OCI-LY3 (cell line): ENCODE data around the gene CTF1.
A peak's percentile ranks its signal among the peaks of the same experiment; 100 is the strongest.

Experiments used
- H2AFZ ChIP-seq: fragments of 200-600, 300-600 bp; shearing (Covaris generic); 2 replicates; pipeline ENCODE4 v1.6.0; 2014; ENCODE audit warnings: antibody characterized with exemption, low read depth, low read length
- H3K27ac ChIP-seq: fragments of 200-600, 300-600 bp; sonication (generic); 2 replicates; pipeline ENCODE4 v1.5.1; 2014; ENCODE audit warnings: mild to moderate bottlenecking, low read length, moderate library complexity, mixed read lengths
- H3K27me3 ChIP-seq: fragments of 200-600, 300-600 bp; sonication (generic); 2 replicates; pipeline ENCODE4 v1.6.1; 2014; ENCODE audit warnings: low read depth, low read length, mixed read lengths
- H3K36me3 ChIP-seq: fragments of 200-600, 300-600 bp; sonication (generic); replicated peaks from 2 replicates; pipeline ENCODE3; 2014; ENCODE audit warnings: low read depth, low read length, mixed read lengths
- H3K4me1 ChIP-seq: fragments of 300-600, 200-600 bp; sonication (generic); 2 replicates; pipeline ENCODE4 v1.6.1; 2014; ENCODE audit warnings: low read length, mixed read lengths
- H3K4me2 ChIP-seq: fragments of 200-600, 300-600 bp; sonication (generic); 2 replicates; pipeline ENCODE4 v1.6.1; 2014; ENCODE audit warnings: low read length, mixed read lengths
- H3K4me3 ChIP-seq: fragments of 300-600, 200-600 bp; sonication (generic); 2 replicates; pipeline ENCODE4 v1.5.1; 2014; ENCODE audit warnings: antibody characterized with exemption, mild to moderate bottlenecking, low read length, moderate library complexity
- H3K79me2 ChIP-seq: fragments of 300-600, 200-600 bp; shearing (Covaris generic); 2 replicates; pipeline ENCODE4 v1.6.1; 2014; ENCODE audit warnings: mild to moderate bottlenecking, low read length, mixed read lengths
- H3K9ac ChIP-seq: fragments of 300-600, 200-600 bp; shearing (Covaris generic); 2 replicates; pipeline ENCODE4 v1.6.0; 2014; ENCODE audit warnings: mild to moderate bottlenecking, low read length, moderate library complexity
- H3K9me3 ChIP-seq: fragments of 200-600, 300-600 bp; shearing (Covaris generic); 2 replicates; pipeline ENCODE4 v1.6.1; 2014; ENCODE audit warnings: low read length, mixed read lengths; ENCODE audit not compliant: insufficient read depth
- H4K20me1 ChIP-seq: fragments of 200-600, 300-600 bp; sonication (generic); 2 replicates; pipeline ENCODE4 v1.6.1; 2016; ENCODE audit warnings: low read length, mixed read lengths; ENCODE audit not compliant: insufficient read depth
- CTCF ChIP-seq: fragments of 200-600, 300-600 bp; sonication (generic); IDR thresholded peaks from 2 replicates; pipeline ENCODE4 v1.5.1; 2014; ENCODE audit warnings: antibody characterized with exemption, low read length, low read depth
- EZH2phosphoT487 ChIP-seq: fragments of 200-600 bp; shearing (Covaris generic); IDR thresholded peaks from 2 replicates; pipeline ENCODE4 v1.6.1; 2018; ENCODE audit warnings: antibody characterized with exemption, mixed run types, low read depth

CTF1 gene

GRCh38 chr16:30947541-30947858 is 51.1 kb downstream of the CTF1 start:
- no peak overlapping the region for H3K4me3 ChIP-seq
- no peaks in the 10 kb centered on the region for H3K9me3 ChIP-seq
- H3K27me3 ChIP-seq = no peaks in the 10 kb centered on the region
- peaks cover 17% of the 10 kb centered on the region for H3K36me3 ChIP-seq
- no peak overlapping the region for H2AFZ ChIP-seq
- H4K20me1 ChIP-seq = peaks cover 8% of the 10 kb centered on the region; the same call in 1 of the 2 replicates
- peaks cover 8% of the 10 kb centered on the region for H3K4me1 ChIP-seq
- H3K27ac ChIP-seq = no peak overlapping the region
- no peak overlapping the region for H3K4me2 ChIP-seq
- no peak for TF ChIP-seq CTCF
- H3K9ac ChIP-seq = no peak overlapping the region
- H3K79me2 ChIP-seq = peaks cover 23% of the 10 kb centered on the region

GRCh38 chr16:30947859-30948666 is 51.6 kb downstream of the CTF1 start:
- H3K4me3 ChIP-seq = peak overlapping the region; percentile 100
- peaks cover 8% of the 10 kb centered on the region for H3K4me1 ChIP-seq
- H3K4me2 ChIP-seq = peak overlapping the region; percentile 91
- H3K79me2 ChIP-seq = peaks cover 23% of the 10 kb centered on the region
- H4K20me1 ChIP-seq = peaks cover 8% of the 10 kb centered on the region; the same call in 1 of the 2 replicates
- H3K27me3 ChIP-seq = no peaks in the 10 kb centered on the region
- H3K36me3 ChIP-seq = peaks cover 13% of the 10 kb centered on the region
- no peak overlapping the region; the same call in 1 of the 2 replicates for H2AFZ ChIP-seq
- peak overlapping the region; percentile 100 for H3K9ac ChIP-seq
- no peak for TF ChIP-seq CTCF
- TF ChIP-seq EZH2phosphoT487 = no peak
- H3K27ac ChIP-seq = no peak overlapping the region
- H3K9me3 ChIP-seq = no peaks in the 10 kb centered on the region

- H3K36me3 ChIP-seq = peaks cover 13% of the 10 kb centered on the region
- peak within 1 kb of the TSS; percentile 100 for H3K9ac ChIP-seq
- peaks cover 8% of the 10 kb centered on the region; the same call in 1 of the 2 replicates for H4K20me1 ChIP-seq
- peak within 1 kb of the TSS; percentile 91 for H3K4me2 ChIP-seq
- no peaks in the 10 kb centered on the region for H3K9me3 ChIP-seq
- H3K4me3 ChIP-seq = peak within 1 kb of the TSS; percentile 100
- H3K27ac ChIP-seq = peak within 1 kb of the TSS; percentile 77
- H3K4me1 ChIP-seq = peaks cover 10% of the 10 kb centered on the region
- no peaks in the 10 kb centered on the region for H3K27me3 ChIP-seq
- H2AFZ ChIP-seq = peak within 1 kb of the TSS; percentile 81
- peaks cover 23% of the 10 kb centered on the region for H3K79me2 ChIP-seq
- TF ChIP-seq EZH2phosphoT487 (no peak), CTCF (no peak)
Observed at GRCh38 chr16:30948667-30949649, 52.5 kb downstream of the CTF1 start, which contains the start of gene ORAI3. Gene ORAI3, plus strand, starts transcription at chr16:30949068. Its CDS starts 222 bp downstream, at chr16:30949290.
